IPS-18c (cell line): Measurements from ENCODE around the gene AKAP6.

ENCODE experiments used
- H3K4me3 ChIP-seq: 2 replicates; pipeline ENCODE4 v1.7.0; 2013; ENCODE audit warnings: low read depth, mild to moderate bottlenecking, low read length, moderate library complexity; ENCODE audit not compliant: insufficient read depth
- H3K9me3 ChIP-seq: one replicate; pipeline ENCODE4 v1.6.1; 2013; ENCODE audit warnings: mild to moderate bottlenecking, low read length, moderate library complexity; ENCODE audit not compliant: control insufficient read depth, insufficient read depth

Gene AKAP6

DNA sequence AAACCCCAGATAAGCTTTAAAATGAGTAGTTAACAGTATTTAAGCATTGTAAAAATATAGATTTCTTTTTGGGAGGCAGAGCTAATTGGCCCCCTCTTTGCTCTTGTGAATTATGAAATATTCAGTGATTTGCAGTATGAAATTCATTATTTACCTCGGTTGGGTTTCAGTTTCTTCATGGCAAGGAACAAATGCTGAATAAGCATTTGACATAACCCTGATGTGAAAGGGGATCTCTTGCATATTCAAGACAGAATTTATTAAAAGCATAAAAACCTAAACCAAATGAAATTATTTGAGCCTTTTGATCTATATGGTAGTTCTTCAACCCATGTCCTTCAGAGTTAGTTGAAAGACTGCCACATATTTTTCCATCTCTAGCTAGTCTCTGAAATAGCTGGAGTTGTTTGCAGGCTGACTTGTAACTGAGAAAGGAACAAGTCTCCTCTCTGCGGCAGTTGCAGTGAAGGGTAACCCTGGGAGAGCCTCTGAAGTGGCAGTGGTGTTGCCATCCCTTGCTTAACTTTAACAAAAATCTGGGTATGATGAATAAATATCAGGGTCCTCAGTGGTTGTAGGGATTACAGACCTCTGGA is 690 bp downstream of the AKAP6 start:
- Histone ChIP-seq H3K4me3 (no peak overlapping the region), H3K9me3 (peaks cover 2% of the 10 kb centered on the region)

- no peak overlapping the region for H3K4me3 ChIP-seq
These were observed 1.4 kb downstream of the AKAP6 start for GRCh38 chr14:32330351-32331111.

GRCh38 chr14:32331206-32331605 is 2.1 kb downstream of the AKAP6 start:
- no peak overlapping the region for H3K4me3 ChIP-seq
- H3K9me3 ChIP-seq = peaks cover 1% of the 10 kb centered on the region

More at GRCh38 chr14:32330351-32331111, 1.4 kb downstream of the AKAP6 start:
- peaks cover 2% of the 10 kb centered on the region for H3K9me3 ChIP-seq

DNA sequence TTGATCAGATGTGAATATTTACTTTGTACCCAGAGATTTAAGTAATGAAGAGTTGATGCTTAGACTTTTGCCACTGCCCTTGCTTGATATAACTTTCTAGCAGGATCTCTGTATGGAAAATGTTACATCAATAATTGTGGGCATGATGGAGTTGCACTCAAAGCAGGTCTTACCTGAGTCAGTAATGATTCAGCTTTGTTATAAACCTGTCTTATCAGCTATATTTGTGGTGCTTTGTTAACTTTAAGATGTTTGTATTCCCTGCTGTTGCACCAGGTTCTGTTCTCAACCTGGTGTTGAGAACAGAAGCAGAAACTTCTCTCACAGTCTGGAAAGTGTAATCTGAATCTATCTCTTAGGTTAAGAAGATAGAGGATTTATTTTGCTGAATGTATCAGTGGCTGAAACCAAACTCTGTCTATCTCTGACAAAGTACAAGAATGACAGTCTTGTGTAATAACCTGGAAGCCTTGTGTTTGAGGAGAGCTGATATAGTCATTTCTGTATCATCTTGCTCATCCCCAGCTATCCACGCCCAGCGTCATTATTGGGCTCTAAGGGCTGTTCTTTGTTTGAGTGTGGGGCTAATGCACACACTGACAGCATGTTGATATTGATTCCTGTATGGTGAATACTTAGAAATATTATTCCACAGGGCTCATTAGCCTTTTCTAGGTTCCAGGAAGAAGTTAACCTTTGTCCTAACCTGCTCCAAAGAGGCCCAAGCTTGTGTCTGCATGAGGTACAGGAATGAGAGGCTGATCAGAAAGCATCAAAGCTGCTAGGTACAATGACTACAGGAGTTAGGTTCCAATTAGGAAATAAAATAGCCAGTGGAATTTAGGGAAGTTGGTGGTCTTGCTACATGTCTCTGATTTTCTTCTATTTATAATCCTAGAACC is 3.6 kb downstream of the AKAP6 start:
- Histone ChIP-seq H3K9me3 (no peaks in the 10 kb centered on the region), H3K4me3 (no peak overlapping the region)

DNA sequence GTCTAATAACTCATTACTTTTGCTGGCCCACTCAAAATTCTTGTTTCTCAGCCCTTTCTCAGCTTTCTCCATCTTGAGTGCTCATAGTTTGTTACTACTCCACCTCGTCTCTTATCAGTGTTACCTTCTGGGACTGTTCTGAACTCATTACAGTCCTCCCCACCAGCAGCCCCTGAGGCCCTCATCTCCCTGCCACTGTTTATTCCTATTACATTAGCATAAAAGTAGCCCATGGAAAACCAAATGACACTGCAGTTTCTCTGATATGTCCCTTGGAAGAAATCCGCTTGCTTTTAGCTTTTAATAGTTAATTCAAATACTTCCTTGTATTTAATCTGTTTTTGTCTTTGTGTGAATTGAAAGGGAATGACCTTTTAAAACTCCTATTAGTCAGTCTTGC is 7.6 kb downstream of the AKAP6 start:
- no peaks in the 10 kb centered on the region for H3K9me3 ChIP-seq
- no peak overlapping the region for H3K4me3 ChIP-seq

- no peak overlapping the region for H3K4me3 ChIP-seq
- H3K9me3 ChIP-seq = no peaks in the 10 kb centered on the region
These were observed 8.7 kb downstream of the AKAP6 start for GRCh38 chr14:32337759-32338158.

DNA sequence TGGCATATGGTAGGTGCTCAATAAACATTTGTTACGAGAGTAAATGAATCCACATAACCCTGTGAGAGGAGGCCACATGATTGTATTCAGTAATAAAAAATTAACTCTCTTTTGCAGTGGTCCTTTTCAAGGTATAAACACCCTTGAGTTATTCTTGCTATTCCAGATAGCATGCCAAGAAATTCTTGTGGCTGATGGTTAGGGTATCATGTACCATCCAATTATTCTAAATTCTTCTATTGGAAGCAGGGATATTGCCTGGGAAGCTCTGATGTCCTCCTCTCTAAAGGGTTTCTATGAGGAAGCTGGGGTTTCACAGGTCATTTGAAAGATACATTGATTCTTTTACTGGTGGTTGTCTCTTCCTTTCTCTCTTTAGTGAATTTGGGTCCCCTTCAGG is 10.1 kb downstream of the AKAP6 start:
- no peak overlapping the region for H3K4me3 ChIP-seq
- no peaks in the 10 kb centered on the region for H3K9me3 ChIP-seq

DNA sequence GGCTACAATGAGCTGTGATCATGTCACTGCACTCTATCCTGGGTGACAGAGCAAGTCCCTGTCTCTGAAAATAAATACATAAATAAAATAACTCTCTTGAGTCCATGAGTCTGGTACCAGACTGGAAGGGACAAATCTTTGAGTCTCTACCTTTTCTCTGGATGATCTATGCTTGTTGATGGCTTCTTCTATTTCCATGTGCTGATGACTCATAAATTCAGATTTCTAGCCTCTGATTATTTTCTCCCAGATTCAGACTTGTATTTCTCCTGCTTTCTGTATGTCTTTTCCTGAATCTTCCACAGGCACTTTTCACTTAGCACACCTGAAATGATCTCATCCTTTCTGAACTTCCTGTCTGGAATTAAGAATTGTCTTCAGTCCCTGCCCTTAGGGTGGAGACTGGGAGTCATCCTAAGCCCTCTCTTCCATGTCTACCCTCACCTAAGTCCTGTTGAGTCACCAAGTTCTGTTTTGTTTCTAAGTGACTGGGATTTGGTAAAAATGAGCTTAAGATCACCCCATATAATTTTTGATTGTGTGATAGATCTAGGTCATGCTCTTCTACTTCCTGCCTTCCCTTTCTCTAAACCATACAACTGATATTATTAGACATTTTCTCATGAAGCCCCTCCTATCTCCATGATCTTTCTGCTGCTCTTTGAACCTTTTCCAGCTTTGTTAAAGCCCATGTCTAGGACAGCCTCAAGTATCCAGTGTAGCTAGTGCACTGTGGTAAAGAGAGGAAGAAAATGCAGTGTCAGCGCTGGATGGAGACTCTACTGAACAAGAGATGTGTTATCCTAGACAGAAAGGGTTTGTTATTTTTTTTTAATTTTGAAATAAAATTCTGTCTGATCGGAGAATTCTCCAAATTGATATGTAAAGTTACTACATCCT is 13.1 kb downstream of the AKAP6 start:
- H3K4me3 ChIP-seq = no peak overlapping the region
- H3K9me3 ChIP-seq = no peaks in the 10 kb centered on the region

DNA sequence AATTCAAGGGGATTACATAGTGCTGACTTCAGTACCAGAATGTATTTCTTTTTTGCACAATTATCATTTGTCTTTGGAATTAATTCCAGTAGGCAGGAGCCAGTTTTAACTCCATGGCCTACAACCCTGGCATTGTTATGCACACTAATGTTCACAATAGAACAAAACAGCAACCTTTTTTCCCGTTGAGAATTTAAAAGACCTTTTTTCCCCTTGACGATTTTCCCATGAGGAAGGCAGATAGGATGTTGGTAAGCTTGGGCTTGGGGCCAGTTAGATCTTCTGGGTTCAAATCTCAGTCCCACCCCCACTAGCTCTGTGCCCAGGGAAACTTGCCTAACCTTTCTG is 13.7 kb downstream of the AKAP6 start:
- no peak overlapping the region for H3K4me3 ChIP-seq

DNA sequence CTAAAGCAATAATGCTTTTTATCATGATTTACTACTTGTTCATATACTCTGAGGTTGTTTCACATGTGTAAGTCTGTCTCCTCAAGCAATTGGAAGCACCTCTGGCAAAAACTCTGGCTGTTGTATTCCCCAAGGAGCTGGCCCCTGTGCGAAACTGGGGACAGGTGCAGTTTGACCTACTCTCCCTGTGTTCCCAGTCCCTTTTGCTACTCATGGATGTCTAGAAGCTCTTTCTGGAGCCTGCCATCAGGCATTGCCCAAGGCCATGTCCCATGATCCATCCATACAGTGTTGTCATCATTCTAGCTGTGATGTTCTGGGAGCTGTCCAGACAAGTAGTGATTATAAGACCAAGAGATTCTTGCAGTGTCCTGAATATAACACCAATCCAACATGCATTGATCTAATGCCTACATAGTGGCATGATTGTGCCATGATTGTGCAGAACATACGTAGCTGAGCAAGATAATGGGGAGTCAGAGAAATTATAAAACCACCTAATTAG is 14.9 kb downstream of the AKAP6 start:
- Histone ChIP-seq H3K4me3 (no peak overlapping the region), H3K9me3 (no peaks in the 10 kb centered on the region)

More for the DNA sequence above, 13.7 kb downstream of the AKAP6 start:
- H3K9me3 ChIP-seq = no peaks in the 10 kb centered on the region

DNA sequence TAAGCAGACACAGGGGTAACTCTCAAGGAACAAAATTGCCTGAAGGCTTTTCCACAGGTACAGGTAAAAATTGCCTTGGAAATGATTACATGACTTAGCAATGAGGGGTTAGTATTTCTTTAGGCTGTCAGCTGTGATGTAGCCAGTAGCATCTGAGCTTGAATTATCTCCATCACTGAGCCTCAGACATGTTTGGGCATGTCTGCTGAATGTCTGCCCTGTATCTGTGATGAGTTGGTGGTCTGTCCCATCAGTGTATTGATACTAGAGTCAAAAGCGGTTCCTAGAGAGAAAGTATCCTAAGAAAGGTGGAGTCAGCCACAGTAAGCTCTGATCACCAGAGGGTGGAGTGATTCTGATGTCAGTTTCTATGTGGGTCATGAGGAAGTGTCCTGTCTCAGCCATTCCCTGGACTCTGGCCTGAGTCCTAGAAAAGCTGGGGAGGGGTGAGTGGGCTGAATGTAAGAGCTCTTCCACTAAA is 16.3 kb downstream of the AKAP6 start:
- H3K4me3 ChIP-seq = no peak overlapping the region
- H3K9me3 ChIP-seq = no peaks in the 10 kb centered on the region

- H3K9me3 ChIP-seq = no peaks in the 10 kb centered on the region
- no peak overlapping the region for H3K4me3 ChIP-seq
These were observed 20.2 kb downstream of the AKAP6 start for GRCh38 chr14:32349322-32349721.

DNA sequence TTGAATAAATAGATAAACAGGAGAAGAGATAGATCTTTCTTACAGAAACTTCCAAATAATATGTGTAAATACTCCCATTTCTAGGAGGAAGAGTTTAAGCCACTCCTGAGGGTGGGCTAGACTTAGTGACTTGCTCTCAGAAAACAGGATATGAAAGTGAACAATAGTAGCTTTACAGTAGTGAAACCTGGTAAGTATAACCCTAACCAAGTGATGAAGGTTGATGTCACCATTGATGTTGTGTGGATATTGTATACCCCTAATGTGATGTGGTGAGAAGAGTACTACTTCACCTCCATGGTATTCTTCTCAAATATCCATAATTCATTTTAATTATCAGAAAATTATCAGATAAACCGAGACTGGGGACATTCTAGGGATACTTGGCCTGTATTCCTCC is 20.9 kb downstream of the AKAP6 start:
- H3K4me3 ChIP-seq = no peak overlapping the region
- H3K9me3 ChIP-seq = no peaks in the 10 kb centered on the region

GRCh38 chr14:32352631-32353030 is 23.5 kb downstream of the AKAP6 start:
- Histone ChIP-seq H3K4me3 (no peak overlapping the region), H3K9me3 (no peaks in the 10 kb centered on the region)

DNA sequence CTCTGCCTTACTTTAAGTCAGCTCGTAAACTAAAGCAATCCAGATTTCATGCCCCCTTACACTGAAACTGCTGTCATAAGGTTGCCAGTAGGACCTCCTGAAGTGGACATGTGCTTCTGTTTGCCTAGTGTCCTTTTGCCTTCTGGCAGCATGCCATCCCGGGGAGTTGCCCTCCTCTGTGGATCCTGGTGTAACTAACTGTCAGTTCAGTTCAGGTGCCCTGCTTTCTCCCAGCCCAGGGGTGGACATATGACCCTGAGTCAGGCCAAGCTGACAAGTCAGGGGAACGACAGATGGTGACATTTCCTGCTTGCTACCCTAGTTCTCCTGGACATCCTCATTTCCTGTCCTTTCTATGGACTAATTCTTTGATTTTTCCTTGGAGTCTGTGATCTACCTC is 25.6 kb downstream of the AKAP6 start:
- Histone ChIP-seq H3K9me3 (no peaks in the 10 kb centered on the region), H3K4me3 (no peak overlapping the region; the same call in 1 of the 2 replicates)

- no peak overlapping the region for H3K4me3 ChIP-seq
- no peaks in the 10 kb centered on the region for H3K9me3 ChIP-seq
These were observed 29.7 kb downstream of the AKAP6 start for GRCh38 chr14:32358781-32359180.

DNA sequence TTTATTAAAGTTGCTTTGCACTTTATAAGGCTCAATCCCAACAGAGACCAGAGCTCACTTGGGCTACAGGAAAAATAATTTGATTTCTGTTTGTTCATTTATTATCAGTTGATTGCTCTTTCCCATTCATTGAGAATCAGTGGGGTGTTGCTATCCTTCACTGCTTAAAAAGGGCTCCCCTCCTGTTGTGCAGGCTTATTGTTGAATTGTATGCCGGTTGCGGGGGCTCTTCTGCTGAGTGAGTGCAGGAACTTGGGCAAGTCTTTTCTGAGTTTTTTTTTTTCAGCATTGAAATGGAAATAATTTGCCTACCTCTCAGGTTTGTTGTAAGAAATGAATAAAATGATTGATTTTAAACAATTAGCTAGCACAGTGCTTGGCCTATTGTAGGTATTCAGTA is 32.6 kb downstream of the AKAP6 start:
- Histone ChIP-seq H3K9me3 (no peaks in the 10 kb centered on the region), H3K4me3 (no peak overlapping the region)
